Adipose tissue (tissue), 3 donors: ENCODE results near the gene SIVA1. TPM values are rescaled to one million over a fixed set of nuclear protein-coding genes. Genes with fewer than 3 reads are reported as not detected.

Source experiments
- H3K27ac ChIP-seq: one replicate; pipeline ENCODE4 v1.5.1; 2013; ENCODE audit warnings: low read depth, low read length
- WGBS, 3 donors: extraction: QIAGEN DNeasy Blood & Tissue Kit; methylation state at CpG; one replicate each; pipeline ENCODE4 v1.1.7; 2013; 5-methylcytosine and 5-hydroxymethylcytosine counted together
- polyA plus RNA-seq, 3 donors: library from polyadenylated mRNA; stranded (reverse); fragments of 200-250 nt; gene quantifications; one replicate each; pipeline ENCODE4 v1.2.3, GENCODE V29; 2013
- donor health status: healthy with polysubstance abuse.
- donor health status: Bipolar disorder and iron deficiency.
- donor health status: healthy.

SIVA1 gene, protein sequence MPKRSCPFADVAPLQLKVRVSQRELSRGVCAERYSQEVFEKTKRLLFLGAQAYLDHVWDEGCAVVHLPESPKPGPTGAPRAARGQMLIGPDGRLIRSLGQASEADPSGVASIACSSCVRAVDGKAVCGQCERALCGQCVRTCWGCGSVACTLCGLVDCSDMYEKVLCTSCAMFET
- polyA plus RNA-seq: 100 to 1,000 TPM; 148 to 213 (median 182) TPM

- 0% methylated on average over 75 to 95 of the region's 95 CpGs for WGBS, 3 donors
- peak within 1 kb of the TSS; percentile 22 for H3K27ac ChIP-seq
These were observed at the start of gene SIVA1 for GRCh38 chr14:104752735-104753527. SIVA1 (plus strand) TSS chr14:104753147; CDS start chr14:104753202, 55 bp downstream.

DNA sequence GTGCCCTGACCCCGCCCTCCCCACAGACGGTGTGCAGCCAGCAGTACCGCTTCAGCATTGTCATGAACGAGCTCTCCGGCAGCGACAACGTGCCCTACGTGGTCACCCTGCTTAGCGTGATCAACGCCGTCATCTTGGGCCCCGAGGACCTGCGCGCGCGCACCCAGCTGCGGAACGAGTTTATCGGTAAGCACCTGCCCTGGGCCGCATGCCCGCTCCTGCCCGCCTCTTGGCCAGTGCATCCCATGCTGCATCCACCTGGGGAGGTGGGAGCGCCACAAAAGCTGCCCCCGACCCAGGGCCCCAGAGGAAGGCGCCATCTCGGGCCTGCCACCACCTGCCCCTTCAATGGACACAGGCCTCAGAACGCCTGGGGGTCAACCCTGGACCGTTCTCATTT is 49.7 kb upstream of the SIVA1 start:
- no peak overlapping the region for H3K27ac ChIP-seq
- WGBS, 3 donors: 95 to 96% (median 95%) methylated on average over 28 of the region's 28 CpGs

DNA sequence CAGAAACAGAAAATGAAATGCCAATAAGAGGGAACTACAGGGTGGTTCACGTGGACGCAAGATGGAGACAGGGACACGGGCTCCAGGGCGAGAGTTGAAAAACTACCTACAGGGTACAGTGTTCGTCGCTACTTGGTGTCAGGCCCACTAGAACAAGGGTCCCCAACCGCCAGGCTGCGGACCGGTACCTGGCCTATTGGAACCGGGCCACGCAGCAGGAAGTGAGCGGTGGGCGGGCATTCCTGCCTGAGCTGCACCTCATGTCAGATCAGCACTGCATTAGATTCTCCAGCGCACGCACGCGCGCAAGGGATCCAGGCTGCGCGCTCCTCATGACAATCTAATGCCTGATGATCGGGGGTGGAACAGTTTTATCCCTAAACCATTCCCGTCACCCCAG is 48.7 kb upstream of the SIVA1 start:
- 97 to 99% (median 97%) methylated on average over 22 of the region's 22 CpGs for WGBS, 3 donors
- no peak overlapping the region for H3K27ac ChIP-seq

GRCh38 chr14:104705340-104706047 is 47.5 kb upstream of the SIVA1 start:
- no peak overlapping the region for H3K27ac ChIP-seq
- 90 to 94% (median 90%) methylated on average over 19 to 21 of the region's 21 CpGs for WGBS, 3 donors

- WGBS, 3 donors: 65 to 73% (median 72%) methylated on average over 27 to 28 of the region's 28 CpGs
- H3K27ac ChIP-seq: no peak overlapping the region
These were observed 46.0 kb upstream of the SIVA1 start for GRCh38 chr14:104706733-104707607.

GRCh38 chr14:104707608-104708595 is 45.0 kb upstream of the SIVA1 start:
- 62 to 70% (median 66%) methylated on average over 31 to 33 of the region's 34 CpGs for WGBS, 3 donors
- no peak overlapping the region for H3K27ac ChIP-seq

DNA sequence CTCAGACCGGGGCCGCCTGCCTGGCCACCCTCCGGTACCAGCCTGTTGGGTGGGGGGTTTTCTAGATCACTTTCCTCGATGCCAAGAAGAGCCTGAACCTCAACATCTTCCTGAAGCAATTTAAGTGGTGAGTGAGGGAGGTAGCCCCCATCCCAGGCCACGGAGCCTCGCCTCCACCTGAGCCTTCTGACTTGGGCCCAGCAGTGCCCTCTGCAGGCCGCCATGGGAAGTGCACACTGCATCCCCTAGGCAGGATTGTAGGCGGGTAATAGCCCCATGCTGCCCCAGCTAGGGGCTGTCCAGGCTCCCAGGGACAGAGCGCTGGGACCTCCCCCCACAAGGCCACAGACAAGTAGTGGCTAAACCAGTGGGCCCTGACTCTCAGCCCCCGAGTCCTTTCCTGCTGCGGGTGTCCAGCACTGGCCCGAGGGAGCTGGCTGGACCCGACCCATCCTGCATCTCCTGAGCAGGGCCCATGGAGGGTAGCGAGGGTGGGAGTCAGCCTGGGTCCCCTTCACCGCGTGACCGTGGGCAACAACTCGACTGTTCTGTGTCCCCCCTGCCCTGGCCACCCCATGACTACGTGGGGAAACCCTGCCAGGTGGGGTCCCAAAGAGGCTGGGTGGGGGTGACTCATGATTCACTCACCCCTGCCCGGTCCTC is 44.2 kb upstream of the SIVA1 start:
- WGBS, 3 donors: 45 to 56% (median 55%) methylated on average over 20 of the region's 20 CpGs
- H3K27ac ChIP-seq: no peak overlapping the region

GRCh38 chr14:104709387-104710039 is 43.4 kb upstream of the SIVA1 start:
- no peak overlapping the region for H3K27ac ChIP-seq
- WGBS, 3 donors: 84 to 89% (median 85%) methylated on average over 16 to 18 of the region's 18 CpGs

- H3K27ac ChIP-seq: no peak overlapping the region
- WGBS, 3 donors: 90 to 92% (median 91%) methylated on average over 29 to 34 of the region's 34 CpGs
These were observed 42.7 kb upstream of the SIVA1 start for GRCh38 chr14:104710071-104710735.

DNA sequence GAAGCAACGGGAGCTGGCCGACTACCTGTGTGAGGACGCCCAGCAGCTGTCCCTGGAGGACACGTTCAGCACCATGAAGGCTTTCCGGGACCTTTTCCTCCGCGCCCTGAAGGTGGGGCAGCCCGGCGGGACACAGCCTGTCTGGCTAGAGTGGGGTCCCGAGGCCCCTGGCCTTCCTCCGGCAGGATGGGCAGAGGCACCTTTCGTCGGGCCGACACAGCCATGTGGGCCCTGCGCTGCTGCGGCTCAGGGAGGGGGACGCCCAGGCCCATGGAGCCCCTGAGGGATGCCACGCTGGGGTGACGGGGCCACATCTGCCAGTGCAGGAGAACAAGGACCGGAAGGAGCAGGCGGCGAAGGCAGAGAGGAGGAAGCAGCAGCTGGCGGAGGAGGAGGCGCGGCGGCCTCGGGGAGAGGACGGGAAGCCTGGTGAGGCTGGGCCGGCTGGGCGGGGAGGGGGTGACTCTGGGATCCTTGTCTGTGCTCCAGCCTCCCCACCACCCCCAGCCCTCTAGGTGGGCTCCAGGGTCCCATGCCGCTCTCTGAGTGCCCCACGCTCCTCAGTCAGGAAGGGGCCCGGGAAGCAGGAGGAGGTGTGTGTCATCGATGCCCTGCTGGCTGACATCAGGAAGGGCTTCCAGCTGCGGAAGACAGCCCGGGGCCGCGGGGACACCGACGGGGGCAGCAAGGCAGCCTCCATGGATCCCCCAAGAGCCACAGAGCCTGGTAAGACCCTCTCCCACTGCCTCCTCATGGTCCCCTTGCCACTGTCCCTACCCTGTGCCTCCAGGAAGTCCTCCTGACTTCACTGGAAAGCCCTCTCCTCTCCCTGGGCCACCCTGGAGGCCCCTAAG is 39.8 kb upstream of the SIVA1 start:
- H3K27ac ChIP-seq: no peak overlapping the region
- WGBS, 3 donors: 84 to 92% (median 88%) methylated on average over 35 to 40 of the region's 40 CpGs

DNA sequence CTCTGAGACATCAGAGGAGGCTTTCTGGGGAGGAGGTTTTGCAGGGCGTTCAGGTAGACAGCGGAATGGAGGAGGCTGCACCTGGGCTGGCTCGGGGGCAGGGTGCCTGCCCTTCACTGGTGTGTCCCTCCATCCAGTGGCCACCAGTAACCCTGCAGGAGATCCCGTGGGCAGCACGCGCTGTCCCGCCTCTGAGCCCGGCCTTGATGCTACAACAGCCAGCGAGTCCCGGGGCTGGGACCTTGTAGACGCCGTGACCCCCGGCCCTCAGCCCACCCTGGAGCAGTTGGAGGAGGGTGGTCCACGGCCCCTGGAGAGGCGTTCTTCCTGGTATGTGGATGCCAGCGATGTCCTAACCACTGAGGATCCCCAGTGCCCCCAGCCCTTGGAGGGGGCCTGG is 38.9 kb upstream of the SIVA1 start:
- 93 to 96% (median 94%) methylated on average over 16 of the region's 16 CpGs for WGBS, 3 donors

GRCh38 chr14:104714681-104715080 is 38.3 kb upstream of the SIVA1 start:
- WGBS, 3 donors: 92 to 96% (median 93%) methylated on average over 29 to 31 of the region's 31 CpGs
- H3K27ac ChIP-seq: no peak overlapping the region

More for the DNA sequence above, 38.9 kb upstream of the SIVA1 start:
- H3K27ac ChIP-seq: no peak overlapping the region

- no peak overlapping the region for H3K27ac ChIP-seq
These were observed 37.5 kb upstream of the SIVA1 start for GRCh38 chr14:104715416-104715815.

DNA sequence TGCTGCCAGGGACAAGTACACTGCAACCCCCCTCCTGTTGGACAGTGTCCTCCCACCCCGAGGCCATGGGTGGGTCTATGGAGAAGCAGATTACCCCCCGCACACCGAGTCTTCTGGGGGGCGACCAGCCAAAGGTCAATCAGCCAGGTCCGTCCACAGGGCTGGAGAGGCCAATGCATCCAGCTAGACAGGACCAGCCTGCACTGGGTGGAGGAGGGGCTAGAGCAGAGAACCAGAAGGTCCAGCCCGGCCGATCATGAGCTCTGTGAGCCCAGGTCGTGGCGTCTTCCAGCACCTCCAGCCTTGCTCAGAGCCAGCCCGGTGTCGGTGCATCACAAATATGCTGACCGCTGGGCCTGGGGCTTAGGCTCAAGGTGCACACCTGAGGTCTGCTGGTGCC is 37.1 kb upstream of the SIVA1 start:
- WGBS, 3 donors: 91 to 95% (median 92%) methylated on average over 12 of the region's 12 CpGs
- H3K27ac ChIP-seq: no peak overlapping the region

More at GRCh38 chr14:104715416-104715815, 37.5 kb upstream of the SIVA1 start:
- WGBS, 3 donors: 83 to 90% (median 87%) methylated on average over 18 of the region's 18 CpGs

GRCh38 chr14:104717137-104717536 is 35.8 kb upstream of the SIVA1 start:
- WGBS, 3 donors: 88 to 92% (median 91%) methylated on average over 17 to 22 of the region's 22 CpGs
- no peak overlapping the region for H3K27ac ChIP-seq
